HL-60 (cell line): ENCODE measurements around the gene PI4K2A.

Source experiments
- DNase-seq, 2 experiments: peaks; one replicate each; pipeline ENCODE4 v3.0.0-alpha.2; 2010 to 2020; ENCODE audit warnings: low read depth in 1 of 2, low spot score in 1 of 2
- H3K27ac ChIP-seq: fragments of 250-450 bp; sonication (Bioruptor Pico); replicated peaks from 2 replicates; pipeline ENCODE4 v1.5.1; 2020; ENCODE audit warnings: mild to moderate bottlenecking, moderate library complexity
- H3K27me3 ChIP-seq: fragments of 250-450 bp; sonication (Bioruptor Pico); 2 replicates; pipeline ENCODE4 v1.5.1; 2021; ENCODE audit warnings: mild to moderate bottlenecking, moderate library complexity; ENCODE audit not compliant: insufficient read depth, poor library complexity, severe bottlenecking
- H3K4me3 ChIP-seq: replicated peaks from 2 replicates; pipeline ENCODE4 v1.5.1; 2011; ENCODE audit warnings: mild to moderate bottlenecking, control low read depth, low read length; ENCODE audit not compliant: insufficient read depth
- GABPA ChIP-seq: IDR thresholded peaks from 2 replicates; pipeline ENCODE4 v1.6.1; 2012; ENCODE audit warnings: low read depth
- POLR2AphosphoS5 ChIP-seq: IDR thresholded peaks from 2 replicates; pipeline ENCODE4 v1.6.1; 2012; ENCODE audit warnings: low read depth
- SPI1 ChIP-seq: IDR thresholded peaks from 2 replicates; pipeline ENCODE4 v1.6.1; 2012; ENCODE audit warnings: low read depth, mild to moderate bottlenecking, borderline replicate concordance
- TF ChIP-seq, protein P1 (sequence below): IDR thresholded peaks from one replicate; pipeline ENCODE4 v1.5.1; 2011; ENCODE audit warnings: low read length, control low read depth, inconsistent platforms; ENCODE audit not compliant: insufficient read depth
- TF ChIP-seq, protein P2 (sequence below): IDR thresholded peaks from 2 replicates; pipeline ENCODE4 v1.6.1; 2012; ENCODE audit warnings: low read depth; ENCODE audit not compliant: insufficient replicate concordance

Gene PI4K2A

DNA sequence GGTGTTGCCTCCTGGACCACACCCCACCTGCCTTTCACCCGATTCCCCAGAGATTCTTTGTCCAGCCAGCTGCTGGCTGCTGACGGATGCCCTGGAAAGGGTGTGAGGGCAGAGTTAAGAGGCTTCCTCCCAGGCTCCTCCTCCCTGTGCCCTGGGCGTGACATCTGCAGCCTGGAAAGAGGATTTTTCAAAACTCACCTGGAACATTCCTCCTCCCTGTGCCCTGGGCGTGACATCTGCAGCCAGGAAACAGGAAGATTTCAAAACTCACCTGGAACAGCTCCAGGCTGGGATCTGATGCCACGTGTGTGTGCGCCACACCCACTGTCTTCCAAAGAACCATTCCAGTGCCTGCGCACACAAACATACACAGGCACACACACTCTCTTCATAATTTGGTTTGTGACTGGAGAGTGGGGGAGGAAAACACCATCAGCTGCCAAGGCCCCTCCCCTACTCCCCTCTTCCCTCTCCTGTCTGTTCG, 78.2 kb downstream of the PI4K2A start:
- no peak overlapping the region for H3K4me3 ChIP-seq
- H3K27ac ChIP-seq, result no peak overlapping the region
- no peaks in the 10 kb centered on the region for H3K27me3 ChIP-seq
- no peak for TF ChIP-seq SPI1
- TF ChIP-seq, protein P1, sequence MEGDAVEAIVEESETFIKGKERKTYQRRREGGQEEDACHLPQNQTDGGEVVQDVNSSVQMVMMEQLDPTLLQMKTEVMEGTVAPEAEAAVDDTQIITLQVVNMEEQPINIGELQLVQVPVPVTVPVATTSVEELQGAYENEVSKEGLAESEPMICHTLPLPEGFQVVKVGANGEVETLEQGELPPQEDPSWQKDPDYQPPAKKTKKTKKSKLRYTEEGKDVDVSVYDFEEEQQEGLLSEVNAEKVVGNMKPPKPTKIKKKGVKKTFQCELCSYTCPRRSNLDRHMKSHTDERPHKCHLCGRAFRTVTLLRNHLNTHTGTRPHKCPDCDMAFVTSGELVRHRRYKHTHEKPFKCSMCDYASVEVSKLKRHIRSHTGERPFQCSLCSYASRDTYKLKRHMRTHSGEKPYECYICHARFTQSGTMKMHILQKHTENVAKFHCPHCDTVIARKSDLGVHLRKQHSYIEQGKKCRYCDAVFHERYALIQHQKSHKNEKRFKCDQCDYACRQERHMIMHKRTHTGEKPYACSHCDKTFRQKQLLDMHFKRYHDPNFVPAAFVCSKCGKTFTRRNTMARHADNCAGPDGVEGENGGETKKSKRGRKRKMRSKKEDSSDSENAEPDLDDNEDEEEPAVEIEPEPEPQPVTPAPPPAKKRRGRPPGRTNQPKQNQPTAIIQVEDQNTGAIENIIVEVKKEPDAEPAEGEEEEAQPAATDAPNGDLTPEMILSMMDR, result no peak
- no peak for TF ChIP-seq GABPA
- TF ChIP-seq, protein P2, sequence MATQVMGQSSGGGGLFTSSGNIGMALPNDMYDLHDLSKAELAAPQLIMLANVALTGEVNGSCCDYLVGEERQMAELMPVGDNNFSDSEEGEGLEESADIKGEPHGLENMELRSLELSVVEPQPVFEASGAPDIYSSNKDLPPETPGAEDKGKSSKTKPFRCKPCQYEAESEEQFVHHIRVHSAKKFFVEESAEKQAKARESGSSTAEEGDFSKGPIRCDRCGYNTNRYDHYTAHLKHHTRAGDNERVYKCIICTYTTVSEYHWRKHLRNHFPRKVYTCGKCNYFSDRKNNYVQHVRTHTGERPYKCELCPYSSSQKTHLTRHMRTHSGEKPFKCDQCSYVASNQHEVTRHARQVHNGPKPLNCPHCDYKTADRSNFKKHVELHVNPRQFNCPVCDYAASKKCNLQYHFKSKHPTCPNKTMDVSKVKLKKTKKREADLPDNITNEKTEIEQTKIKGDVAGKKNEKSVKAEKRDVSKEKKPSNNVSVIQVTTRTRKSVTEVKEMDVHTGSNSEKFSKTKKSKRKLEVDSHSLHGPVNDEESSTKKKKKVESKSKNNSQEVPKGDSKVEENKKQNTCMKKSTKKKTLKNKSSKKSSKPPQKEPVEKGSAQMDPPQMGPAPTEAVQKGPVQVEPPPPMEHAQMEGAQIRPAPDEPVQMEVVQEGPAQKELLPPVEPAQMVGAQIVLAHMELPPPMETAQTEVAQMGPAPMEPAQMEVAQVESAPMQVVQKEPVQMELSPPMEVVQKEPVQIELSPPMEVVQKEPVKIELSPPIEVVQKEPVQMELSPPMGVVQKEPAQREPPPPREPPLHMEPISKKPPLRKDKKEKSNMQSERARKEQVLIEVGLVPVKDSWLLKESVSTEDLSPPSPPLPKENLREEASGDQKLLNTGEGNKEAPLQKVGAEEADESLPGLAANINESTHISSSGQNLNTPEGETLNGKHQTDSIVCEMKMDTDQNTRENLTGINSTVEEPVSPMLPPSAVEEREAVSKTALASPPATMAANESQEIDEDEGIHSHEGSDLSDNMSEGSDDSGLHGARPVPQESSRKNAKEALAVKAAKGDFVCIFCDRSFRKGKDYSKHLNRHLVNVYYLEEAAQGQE, result no peak
- TF ChIP-seq POLR2AphosphoS5, result no peak
- no peak for DNase-seq

DNA sequence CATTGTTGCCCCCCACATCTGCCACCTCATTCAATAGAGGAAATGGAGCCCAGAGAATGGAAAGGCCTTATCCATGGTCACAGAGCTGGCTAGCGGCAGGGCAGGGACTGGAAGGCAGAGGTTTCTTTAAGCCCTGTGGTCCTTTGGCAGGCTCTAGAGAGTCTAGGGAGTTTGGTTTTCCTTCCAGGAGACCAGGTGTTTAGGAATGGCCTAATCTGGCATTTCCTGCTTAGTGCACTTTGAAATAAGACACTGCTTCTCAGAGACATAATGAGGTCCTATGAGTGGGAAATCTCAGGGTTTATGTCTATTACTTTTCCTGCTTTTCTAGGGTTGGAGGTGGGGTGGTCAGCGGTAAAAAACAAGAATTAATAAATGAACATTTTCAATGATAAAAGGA, 79.1 kb downstream of the PI4K2A start:
- no peak for DNase-seq
- Histone ChIP-seq H3K27ac (no peak overlapping the region), H3K4me3 (no peak overlapping the region), H3K27me3 (no peaks in the 10 kb centered on the region)
- no peak for TF ChIP-seq SPI1
- TF ChIP-seq POLR2AphosphoS5, result no peak
- TF ChIP-seq, protein P1, result no peak
- TF ChIP-seq, protein P2, result no peak
- TF ChIP-seq GABPA, result no peak

GRCh38 chr10:97721871-97722780, 81.7 kb downstream of the PI4K2A start:
- Histone ChIP-seq H3K27me3 (no peaks in the 10 kb centered on the region), H3K27ac (no peak overlapping the region), H3K4me3 (no peak overlapping the region)
- TF ChIP-seq GABPA (no peak), SPI1 (no peak)
- TF ChIP-seq, protein P2, result no peak
- no peak for DNase-seq
